MM.1S (cell line): ENCODE measurements around the gene CERS6.

Experiments used
- EZH2 ChIP-seq: fragments of 300-600 bp; sonication (generic); optimal IDR thresholded peaks from 2 replicates; pipeline ENCODE3; 2017; ENCODE audit warnings: low read depth, mild to moderate bottlenecking, antibody characterized with exemption, low read length, mixed read lengths
- TF ChIP-seq, protein P1 (sequence below): fragments of 300-600 bp; sonication (generic); IDR thresholded peaks from 2 replicates; pipeline ENCODE4 v1.5.1; 2016; ENCODE audit warnings: antibody characterized with exemption, low read length, mixed read lengths

DNA sequence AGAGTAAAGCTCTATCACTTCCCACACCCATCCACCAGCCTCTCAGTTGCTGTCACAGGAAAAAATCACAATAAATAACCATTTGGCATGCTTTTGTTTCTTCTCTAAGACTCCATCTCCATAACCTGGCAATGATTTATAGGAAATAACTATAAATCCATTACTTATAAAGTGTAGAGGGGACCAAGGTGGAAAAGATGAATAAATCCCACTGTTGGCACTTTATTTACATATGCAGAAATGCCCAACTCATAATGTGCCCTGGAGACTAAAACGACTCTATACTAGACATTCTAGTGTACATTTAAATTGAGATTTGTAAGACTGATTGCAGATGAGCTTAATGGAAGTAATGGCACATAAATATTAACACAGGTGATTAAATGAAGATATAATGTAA, 338.9 kb downstream of the CERS6 start:
- TF ChIP-seq, protein P1, sequence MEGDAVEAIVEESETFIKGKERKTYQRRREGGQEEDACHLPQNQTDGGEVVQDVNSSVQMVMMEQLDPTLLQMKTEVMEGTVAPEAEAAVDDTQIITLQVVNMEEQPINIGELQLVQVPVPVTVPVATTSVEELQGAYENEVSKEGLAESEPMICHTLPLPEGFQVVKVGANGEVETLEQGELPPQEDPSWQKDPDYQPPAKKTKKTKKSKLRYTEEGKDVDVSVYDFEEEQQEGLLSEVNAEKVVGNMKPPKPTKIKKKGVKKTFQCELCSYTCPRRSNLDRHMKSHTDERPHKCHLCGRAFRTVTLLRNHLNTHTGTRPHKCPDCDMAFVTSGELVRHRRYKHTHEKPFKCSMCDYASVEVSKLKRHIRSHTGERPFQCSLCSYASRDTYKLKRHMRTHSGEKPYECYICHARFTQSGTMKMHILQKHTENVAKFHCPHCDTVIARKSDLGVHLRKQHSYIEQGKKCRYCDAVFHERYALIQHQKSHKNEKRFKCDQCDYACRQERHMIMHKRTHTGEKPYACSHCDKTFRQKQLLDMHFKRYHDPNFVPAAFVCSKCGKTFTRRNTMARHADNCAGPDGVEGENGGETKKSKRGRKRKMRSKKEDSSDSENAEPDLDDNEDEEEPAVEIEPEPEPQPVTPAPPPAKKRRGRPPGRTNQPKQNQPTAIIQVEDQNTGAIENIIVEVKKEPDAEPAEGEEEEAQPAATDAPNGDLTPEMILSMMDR = no peak
- TF ChIP-seq EZH2 = no peak
